Measurements from ENCODE around the gene ZNF280C.
"Not testable (repeated sequence)": the region's sequence is repeated elsewhere in the genome, so short reads cannot be mapped to it uniquely, and the experiment has no call there.

ZNF280C gene

GRCh38 chrX:130268449-130269170, at the start of gene ZNF280C:
ZNF280C (minus strand) TSS chrX:130268899; CDS start chrX:130260449, 8,450 bp downstream.
- DNase-seq = peak; percentile 100
- in situ Hi-C loops (cut with MboI; ENCODE audit: low pct_unique_long_range_greater_than_20kb, low sequenced_read_pairs) = no loop called here

- in situ Hi-C loops (cut with MboI; ENCODE audit: low pct_unique_long_range_greater_than_20kb, low sequenced_read_pairs) = no loop called here
- no peak for DNase-seq
Observed at GRCh38 chrX:130304587-130305368, 36.1 kb upstream of the ZNF280C start.

- in situ Hi-C loops (cut with MboI; ENCODE audit: low pct_unique_long_range_greater_than_20kb, low sequenced_read_pairs) = no loop called here
- no peak for DNase-seq
Observed at GRCh38 chrX:130301977-130302376, 33.3 kb upstream of the ZNF280C start.

- no peak for DNase-seq
- in situ Hi-C loops (cut with MboI; ENCODE audit: low pct_unique_long_range_greater_than_20kb, low sequenced_read_pairs) = no loop called here
Observed at GRCh38 chrX:130301405-130301804, 32.7 kb upstream of the ZNF280C start.

GRCh38 chrX:130300010-130300282, 31.2 kb upstream of the ZNF280C start:
- DNase-seq = no peak
- in situ Hi-C loops (cut with MboI; ENCODE audit: low pct_unique_long_range_greater_than_20kb, low sequenced_read_pairs) = no loop called here

- in situ Hi-C loops (cut with MboI; ENCODE audit: low pct_unique_long_range_greater_than_20kb, low sequenced_read_pairs) = no loop called here
- no peak for DNase-seq
Observed at GRCh38 chrX:130299279-130300009, 30.7 kb upstream of the ZNF280C start.

GRCh38 chrX:130296743-130297142, 28.0 kb upstream of the ZNF280C start:
- in situ Hi-C loops (cut with MboI; ENCODE audit: low pct_unique_long_range_greater_than_20kb, low sequenced_read_pairs) = no loop called here
- no peak for DNase-seq

- in situ Hi-C loops (cut with MboI; ENCODE audit: low pct_unique_long_range_greater_than_20kb, low sequenced_read_pairs) = no loop called here
- DNase-seq = no peak
Observed at GRCh38 chrX:130296297-130296678, 27.6 kb upstream of the ZNF280C start.

GRCh38 chrX:130295519-130296296, 27.0 kb upstream of the ZNF280C start:
- in situ Hi-C loops (cut with MboI; ENCODE audit: low pct_unique_long_range_greater_than_20kb, low sequenced_read_pairs) = no loop called here
- DNase-seq = no peak

GRCh38 chrX:130287071-130287770, 18.5 kb upstream of the ZNF280C start:
- in situ Hi-C loops (cut with MboI; ENCODE audit: low pct_unique_long_range_greater_than_20kb, low sequenced_read_pairs) = no loop called here
- DNase-seq = no peak

GRCh38 chrX:130285710-130286109, 17.0 kb upstream of the ZNF280C start:
- in situ Hi-C loops (cut with MboI; ENCODE audit: low pct_unique_long_range_greater_than_20kb, low sequenced_read_pairs) = no loop called here

GRCh38 chrX:130285069-130285620, 16.4 kb upstream of the ZNF280C start:
- in situ Hi-C loops (cut with MboI; ENCODE audit: low pct_unique_long_range_greater_than_20kb, low sequenced_read_pairs) = no loop called here
- DNase-seq = no peak

More at GRCh38 chrX:130285710-130286109, 17.0 kb upstream of the ZNF280C start:
- no peak for DNase-seq

GRCh38 chrX:130282151-130282550, 13.5 kb upstream of the ZNF280C start:
- in situ Hi-C loops (cut with MboI; ENCODE audit: low pct_unique_long_range_greater_than_20kb, low sequenced_read_pairs) = no loop called here
- DNase-seq = no peak

- in situ Hi-C loops (cut with MboI; ENCODE audit: low pct_unique_long_range_greater_than_20kb, low sequenced_read_pairs) = no loop called here
- no peak for DNase-seq
Observed at GRCh38 chrX:130280901-130281300, 12.2 kb upstream of the ZNF280C start.

- DNase-seq; in situ Hi-C loops (cut with MboI; ENCODE audit: low pct_unique_long_range_greater_than_20kb, low sequenced_read_pairs): not testable (repeated sequence)
Observed at GRCh38 chrX:130272253-130272652, 3.6 kb upstream of the ZNF280C start.

- in situ Hi-C loops (cut with MboI; ENCODE audit: low pct_unique_long_range_greater_than_20kb, low sequenced_read_pairs); DNase-seq: not testable (repeated sequence)
Observed at GRCh38 chrX:130269391-130269790, 692 bp upstream of the ZNF280C start.

GRCh38 chrX:130267956-130268448, 697 bp downstream of the ZNF280C start:
- in situ Hi-C loops (cut with MboI; ENCODE audit: low pct_unique_long_range_greater_than_20kb, low sequenced_read_pairs) = no loop called here
- no peak for DNase-seq

- in situ Hi-C loops (cut with MboI; ENCODE audit: low pct_unique_long_range_greater_than_20kb, low sequenced_read_pairs) = no loop called here
- no peak for DNase-seq
Observed at GRCh38 chrX:130264573-130264972, 4.1 kb downstream of the ZNF280C start.
